ENCODE data around the gene GSDME. TPM values are rescaled to one million over a fixed set of nuclear protein-coding genes. Genes with fewer than 3 reads are reported as not detected.

GSDME gene
- total and polyA plus RNA-seq, 3 experiments from 2014 or later, result 0.26 to 3.9 (median 3.7) TPM

DNA sequence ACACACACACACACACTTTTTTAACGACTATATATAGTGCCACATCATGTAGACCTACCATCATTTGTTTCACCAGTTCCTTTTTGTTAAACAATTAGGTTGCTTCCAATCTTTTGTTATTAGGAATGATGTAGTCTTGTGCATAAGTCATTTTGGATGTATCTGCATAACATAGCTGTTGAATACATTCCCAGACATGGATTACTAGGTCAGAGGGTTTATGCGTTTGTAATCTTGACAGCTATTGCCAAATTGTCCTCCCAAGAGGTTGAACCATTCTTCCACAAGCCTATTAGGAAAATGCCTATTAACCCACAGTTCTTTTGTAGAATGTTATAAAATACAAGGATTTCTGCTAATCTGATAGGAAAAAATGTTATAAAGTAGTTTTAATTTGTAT, 96.7 kb downstream of the GSDME start:
- Mint-ChIP-seq H3K4me3 (no peak overlapping the region), H3K4me1 (no peaks in the 10 kb centered on the region), H3K27ac (no peak overlapping the region), H3K27me3 (no peaks in the 10 kb centered on the region), H3K36me3 (peaks cover 4 to 12% (median 6%) of the 10 kb centered on the region in 3 donors), H3K9me3 (no peaks in the 10 kb centered on the region)
- no peak overlapping the region for H3K4me3 ChIP-seq (ENCODE audit: low read length)
- no peak for DNase-seq
- H3K27ac ChIP-seq (ENCODE audit: low read depth, low read length), result no peak overlapping the region
- H3K4me1 ChIP-seq (ENCODE audit: insufficient read depth, low read length), result no peaks in the 10 kb centered on the region
- CTCF ChIA-PET, result no interaction called here
- no peaks in the 10 kb centered on the region for H3K36me3 ChIP-seq (ENCODE audit: insufficient read depth, low read length)
- POLR2A ChIA-PET, result no interaction called here
- H3K9me3 ChIP-seq (ENCODE audit: low read length), result no peaks in the 10 kb centered on the region
- no peaks in the 10 kb centered on the region for H3K27me3 ChIP-seq (ENCODE audit: insufficient read depth, low read length, poor library complexity, severe bottlenecking)

- Mint-ChIP-seq H3K27me3 (no peaks in the 10 kb centered on the region), H3K27ac (no peak overlapping the region), H3K9me3 (no peaks in the 10 kb centered on the region), H3K36me3 (peaks cover 4 to 12% (median 6%) of the 10 kb centered on the region in 3 donors), H3K4me3 (no peak overlapping the region), H3K4me1 (no peaks in the 10 kb centered on the region)
- DNase-seq, result no peak
- H3K4me3 ChIP-seq (ENCODE audit: low read length), result no peak overlapping the region
- POLR2A ChIA-PET, result no interaction called here
- H3K36me3 ChIP-seq (ENCODE audit: insufficient read depth, low read length), result no peaks in the 10 kb centered on the region
- H3K27me3 ChIP-seq (ENCODE audit: insufficient read depth, low read length, poor library complexity, severe bottlenecking), result no peaks in the 10 kb centered on the region
- H3K9me3 ChIP-seq (ENCODE audit: low read length), result no peaks in the 10 kb centered on the region
- no peaks in the 10 kb centered on the region for H3K4me1 ChIP-seq (ENCODE audit: insufficient read depth, low read length)
- CTCF ChIA-PET, result no interaction called here
- no peak overlapping the region for H3K27ac ChIP-seq (ENCODE audit: low read depth, low read length)
Measured at GRCh38 chr7:24659505-24659904, 97.8 kb downstream of the GSDME start.

- CTCF ChIA-PET, result no interaction called here
- Mint-ChIP-seq H3K36me3 (peaks cover 4 to 12% (median 6%) of the 10 kb centered on the region in 3 donors), H3K27me3 (no peaks in the 10 kb centered on the region), H3K9me3 (no peaks in the 10 kb centered on the region), H3K27ac (peak overlapping the region in 1 of 8 donors; percentile 65), H3K4me1 (peaks cover 4 to 6% (median 5%) of the 10 kb centered on the region in 3 donors), H3K4me3 (no peak overlapping the region)
- H3K4me3 ChIP-seq (ENCODE audit: low read length), result no peak overlapping the region
- no peaks in the 10 kb centered on the region for H3K4me1 ChIP-seq (ENCODE audit: insufficient read depth, low read length)
- POLR2A ChIA-PET, result no interaction called here
- no peaks in the 10 kb centered on the region for H3K9me3 ChIP-seq (ENCODE audit: low read length)
- H3K27ac ChIP-seq (ENCODE audit: low read depth, low read length), result no peak overlapping the region
- no peaks in the 10 kb centered on the region for H3K27me3 ChIP-seq (ENCODE audit: insufficient read depth, low read length, poor library complexity, severe bottlenecking)
- H3K36me3 ChIP-seq (ENCODE audit: insufficient read depth, low read length), result no peaks in the 10 kb centered on the region
- DNase-seq, result no peak
Measured at GRCh38 chr7:24657980-24658379, 99.3 kb downstream of the GSDME start.

GRCh38 chr7:24656608-24657007, 100.7 kb downstream of the GSDME start:
- Mint-ChIP-seq H3K27me3 (no peaks in the 10 kb centered on the region), H3K4me1 (peaks cover 9 to 14% (median 12%) of the 10 kb centered on the region in 3 donors), H3K27ac (peak overlapping the region in 2 of 8 donors; percentile 74 to 79)

GRCh38 chr7:24654305-24654704, 103.0 kb downstream of the GSDME start:
- Histone ChIP-seq H3K4me1 (ENCODE audit: insufficient read depth, low read length) (no peaks in the 10 kb centered on the region), H3K27me3 (ENCODE audit: insufficient read depth, low read length, poor library complexity, severe bottlenecking) (no peaks in the 10 kb centered on the region), H3K27ac (ENCODE audit: low read depth, low read length) (no peak overlapping the region), H3K36me3 (ENCODE audit: insufficient read depth, low read length) (no peaks in the 10 kb centered on the region), H3K4me3 (ENCODE audit: low read length) (no peak overlapping the region), H3K9me3 (ENCODE audit: low read length) (no peaks in the 10 kb centered on the region)
- H3K4me1 Mint-ChIP-seq, result peaks cover 9 to 14% (median 12%) of the 10 kb centered on the region in 3 donors
- no peak overlapping the region for H3K4me3 Mint-ChIP-seq
- ChIA-PET CTCF (no interaction called here), POLR2A (no interaction called here)
- no peak for DNase-seq
- peaks cover 4 to 13% (median 4%) of the 10 kb centered on the region in 3 donors for H3K36me3 Mint-ChIP-seq
- H3K27ac Mint-ChIP-seq, result no peak overlapping the region
- no peaks in the 10 kb centered on the region for H3K27me3 Mint-ChIP-seq
- H3K9me3 Mint-ChIP-seq, result no peaks in the 10 kb centered on the region

More at GRCh38 chr7:24656608-24657007, 100.7 kb downstream of the GSDME start:
- CTCF ChIA-PET, result interaction anchor here (1.2 kb wide), 1 partner anchor 8 kb away, joined by 4 read pairs; no protein-coding TSS in a partner anchor
- Histone ChIP-seq H3K4me3 (ENCODE audit: low read length) (no peak overlapping the region), H3K4me1 (ENCODE audit: insufficient read depth, low read length) (no peaks in the 10 kb centered on the region), H3K36me3 (ENCODE audit: insufficient read depth, low read length) (no peaks in the 10 kb centered on the region), H3K9me3 (ENCODE audit: low read length) (no peaks in the 10 kb centered on the region), H3K27ac (ENCODE audit: low read depth, low read length) (no peak overlapping the region), H3K27me3 (ENCODE audit: insufficient read depth, low read length, poor library complexity, severe bottlenecking) (no peaks in the 10 kb centered on the region)
- DNase-seq, result no peak
- Mint-ChIP-seq H3K36me3 (peaks cover 4 to 12% (median 6%) of the 10 kb centered on the region in 3 donors), H3K4me3 (no peak overlapping the region), H3K9me3 (no peaks in the 10 kb centered on the region)
- POLR2A ChIA-PET, result no interaction called here

- Mint-ChIP-seq H3K9me3 (no peaks in the 10 kb centered on the region), H3K27me3 (no peaks in the 10 kb centered on the region), H3K4me3 (peak overlapping the region in 6 of 7 donors; percentile 42 to 74 (median 57)), H3K36me3 (peaks cover 0 to 10% (median 4%) of the 10 kb centered on the region in 3 donors), H3K4me1 (peaks cover 9 to 14% (median 12%) of the 10 kb centered on the region in 3 donors), H3K27ac (peak overlapping the region in 4 of 8 donors; percentile 4 to 67 (median 57))
- Histone ChIP-seq H3K4me3 (ENCODE audit: low read length) (no peak overlapping the region), H3K36me3 (ENCODE audit: insufficient read depth, low read length) (no peaks in the 10 kb centered on the region), H3K27me3 (ENCODE audit: insufficient read depth, low read length, poor library complexity, severe bottlenecking) (no peaks in the 10 kb centered on the region), H3K27ac (ENCODE audit: low read depth, low read length) (no peak overlapping the region), H3K4me1 (ENCODE audit: insufficient read depth, low read length) (no peaks in the 10 kb centered on the region), H3K9me3 (ENCODE audit: low read length) (no peaks in the 10 kb centered on the region)
- no peak for DNase-seq
- CTCF ChIA-PET, result interaction anchor here (1.4 kb wide), 1 partner anchor 440 kb away, joined by 3 read pairs; no protein-coding TSS in a partner anchor
- POLR2A ChIA-PET, result interaction anchor here (0.6 kb wide), 1 partner anchor 247 kb away, joined by 5 read pairs; no protein-coding TSS in a partner anchor
Measured at GRCh38 chr7:24653316-24654085, 103.8 kb downstream of the GSDME start.

- peak overlapping the region in 1 of 7 donors; percentile 1 for H3K4me3 Mint-ChIP-seq
- no peak for DNase-seq
- H3K27me3 ChIP-seq (ENCODE audit: insufficient read depth, low read length, poor library complexity, severe bottlenecking), result no peaks in the 10 kb centered on the region
- peaks cover 0 to 11% (median 3%) of the 10 kb centered on the region in 3 donors for H3K36me3 Mint-ChIP-seq
- no peaks in the 10 kb centered on the region for H3K36me3 ChIP-seq (ENCODE audit: insufficient read depth, low read length)
- ChIA-PET CTCF (interaction anchor here (1.4 kb wide), 1 partner anchor 441 kb away, joined by 3 read pairs; no protein-coding TSS in a partner anchor), POLR2A (interaction anchor here (0.6 kb wide), 1 partner anchor 248 kb away, joined by 5 read pairs; no protein-coding TSS in a partner anchor)
- no peaks in the 10 kb centered on the region for H3K27me3 Mint-ChIP-seq
- H3K4me1 Mint-ChIP-seq, result peaks cover 9 to 14% (median 12%) of the 10 kb centered on the region in 3 donors
- H3K9me3 ChIP-seq (ENCODE audit: low read length), result no peaks in the 10 kb centered on the region
- no peak overlapping the region for H3K4me3 ChIP-seq (ENCODE audit: low read length)
- H3K4me1 ChIP-seq (ENCODE audit: insufficient read depth, low read length), result no peaks in the 10 kb centered on the region
- peak overlapping the region in 1 of 8 donors; percentile 58 for H3K27ac Mint-ChIP-seq
- H3K9me3 Mint-ChIP-seq, result no peaks in the 10 kb centered on the region
- no peak overlapping the region for H3K27ac ChIP-seq (ENCODE audit: low read depth, low read length)
Measured at GRCh38 chr7:24652251-24652939, 104.9 kb downstream of the GSDME start.
